H9 (cell line): ENCODE data around the gene KCNIP4. TPM values are rescaled to one million over a fixed set of nuclear protein-coding genes. Genes with fewer than 3 reads are reported as not detected.

Source experiments
- DNase-seq: peaks from one replicate; pipeline ENCODE4 v3.0.0-alpha.2; 2017
- H2AFZ ChIP-seq: one replicate; pipeline ENCODE4 v1.6.1; 2013; ENCODE audit warnings: mild to moderate bottlenecking, low read length, control low read depth, moderate library complexity
- H2AK5ac ChIP-seq: 2 replicates; pipeline ENCODE4 v1.6.1; 2013; ENCODE audit warnings: low read length, control low read depth, mixed read lengths; ENCODE audit not compliant: insufficient read length
- H2BK120ac ChIP-seq: one replicate; pipeline ENCODE4 v1.6.1; 2013; ENCODE audit warnings: low read depth, mild to moderate bottlenecking, low read length, control low read depth, inconsistent platforms; ENCODE audit not compliant: poor library complexity, severe bottlenecking
- H2BK12ac ChIP-seq: 2 replicates; pipeline ENCODE4 v1.6.1; 2013; ENCODE audit warnings: low read length, control low read depth, mixed read lengths, low read depth; ENCODE audit not compliant: insufficient read length
- H2BK15ac ChIP-seq: 2 replicates; pipeline ENCODE4 v1.6.1; 2013; ENCODE audit warnings: low read depth, low read length, control low read depth
- H2BK20ac ChIP-seq: one replicate; pipeline ENCODE4 v1.6.1; 2013; ENCODE audit warnings: low read depth, mild to moderate bottlenecking, low read length, control low read depth, inconsistent platforms; ENCODE audit not compliant: poor library complexity, severe bottlenecking
- H2BK5ac ChIP-seq: 2 replicates; pipeline ENCODE4 v1.6.1; 2013; ENCODE audit warnings: low read length, control low read depth, mixed read lengths; ENCODE audit not compliant: insufficient read length
- H3K14ac ChIP-seq: 2 replicates; pipeline ENCODE4 v1.6.1; 2013; ENCODE audit warnings: low read length, control low read depth; ENCODE audit not compliant: insufficient read depth
- H3K18ac ChIP-seq: 2 replicates; pipeline ENCODE4 v1.6.1; 2013; ENCODE audit warnings: low read depth, mild to moderate bottlenecking, mixed read lengths, low read length, control low read depth; ENCODE audit not compliant: insufficient read length
- H3K23ac ChIP-seq: 2 replicates; pipeline ENCODE4 v1.6.1; 2013; ENCODE audit warnings: low read length, control low read depth, mixed read lengths, low read depth; ENCODE audit not compliant: insufficient read length
- H3K23me2 ChIP-seq: 2 replicates; pipeline ENCODE4 v1.6.1; 2013; ENCODE audit warnings: low read depth, mild to moderate bottlenecking, mixed read lengths, low read length, control low read depth; ENCODE audit not compliant: insufficient read length, poor library complexity, severe bottlenecking
- H3K27ac ChIP-seq: 2 replicates; pipeline ENCODE4 v1.5.1; 2013; ENCODE audit warnings: low read length, control low read depth, mixed read lengths, low read depth; ENCODE audit not compliant: insufficient read length
- H3K27me3 ChIP-seq: 2 replicates; pipeline ENCODE4 v1.6.1; 2013; ENCODE audit warnings: low read length, control low read depth, inconsistent platforms; ENCODE audit not compliant: insufficient read depth
- H3K4ac ChIP-seq: 2 replicates; pipeline ENCODE4 v1.6.1; 2013; ENCODE audit warnings: low read depth, mild to moderate bottlenecking, control low read depth, inconsistent platforms, low read length, moderate library complexity
- H3K4me1 ChIP-seq: 2 replicates; pipeline ENCODE4 v1.6.1; 2013; ENCODE audit warnings: low read length, control low read depth, inconsistent platforms; ENCODE audit not compliant: insufficient read depth
- H3K4me2 ChIP-seq: 2 replicates; pipeline ENCODE4 v1.6.1; 2013; ENCODE audit warnings: low read length, control low read depth, mixed read lengths; ENCODE audit not compliant: insufficient read length, insufficient read depth
- H3K56ac ChIP-seq: 2 replicates; pipeline ENCODE4 v1.6.1; 2013; ENCODE audit warnings: low read depth, mild to moderate bottlenecking, mixed read lengths, low read length, control low read depth; ENCODE audit not compliant: insufficient read length
- H3K79me1 ChIP-seq: 2 replicates; pipeline ENCODE4 v1.6.1; 2013; ENCODE audit warnings: low read depth, mild to moderate bottlenecking, moderate library complexity, low read length, control low read depth, inconsistent platforms; ENCODE audit not compliant: insufficient read depth, poor library complexity, severe bottlenecking
- H3K79me2 ChIP-seq: 2 replicates; pipeline ENCODE4 v1.6.1; 2013; ENCODE audit warnings: low read length, control low read depth, inconsistent platforms; ENCODE audit not compliant: insufficient read depth
- H3K9ac ChIP-seq: 2 replicates; pipeline ENCODE4 v1.6.1; 2013; ENCODE audit warnings: low read length, control low read depth, mixed read lengths; ENCODE audit not compliant: insufficient read length; ENCODE audit errors: extremely low read depth
- H3K9me3 ChIP-seq: one replicate; pipeline ENCODE4 v1.6.1; 2013; ENCODE audit warnings: low read depth, low read length, inconsistent platforms; ENCODE audit not compliant: control insufficient read depth
- H3T11ph ChIP-seq: one replicate; pipeline ENCODE4 v1.6.1; 2013; ENCODE audit warnings: mild to moderate bottlenecking, low read length, control low read depth, inconsistent platforms
- H4K20me1 ChIP-seq: one replicate; pipeline ENCODE4 v1.6.1; 2013; ENCODE audit not compliant: control insufficient read depth, insufficient read length, insufficient read depth
- H4K5ac ChIP-seq: 2 replicates; pipeline ENCODE4 v1.6.1; 2013; ENCODE audit warnings: low read depth, mild to moderate bottlenecking, mixed read lengths, low read length, control low read depth; ENCODE audit not compliant: insufficient read length
- H4K8ac ChIP-seq: replicated peaks from 2 replicates; pipeline ENCODE4 v1.6.1; 2013; ENCODE audit warnings: low read length, control low read depth, mixed read lengths, low read depth; ENCODE audit not compliant: insufficient read length
- H4K91ac ChIP-seq: 2 replicates; pipeline ENCODE4 v1.6.1; 2013; ENCODE audit warnings: low read depth, mild to moderate bottlenecking, moderate library complexity, mixed read lengths, low read length, control low read depth; ENCODE audit not compliant: insufficient read length
- H3K27ac Mint-ChIP-seq, 3 experiments: 2 replicates in 2 of 3; 3 replicates in 1 of 3; pipeline ENCODE4 v1.8.0; 2020 to 2021; ENCODE audit warnings: mixed read lengths in 3 of 3, mild to moderate bottlenecking in 1 of 3, moderate library complexity in 1 of 3
- H3K27me3 Mint-ChIP-seq: 2 replicates; pipeline ENCODE4 v1.8.0; 2021; ENCODE audit warnings: low read depth, mild to moderate bottlenecking, moderate library complexity, mixed read lengths
- H3K36me3 Mint-ChIP-seq, 3 experiments: 2 replicates in 2 of 3; 3 replicates in 1 of 3; pipeline ENCODE4 v1.8.0; 2020 to 2021; ENCODE audit warnings: low read depth in 3 of 3, mixed read lengths in 3 of 3; ENCODE audit not compliant: insufficient read depth in 1 of 3
- H3K4me1 Mint-ChIP-seq, 2 experiments: 2 replicates each; pipeline ENCODE4 v1.8.0; 2020; ENCODE audit warnings: mixed read lengths in 2 of 2
- H3K4me3 Mint-ChIP-seq, 2 experiments: 2 replicates in 1 of 2; 3 replicates in 1 of 2; pipeline ENCODE4 v1.8.0; 2020 to 2021; ENCODE audit warnings: mild to moderate bottlenecking in 2 of 2, mixed read lengths in 2 of 2, moderate library complexity in 1 of 2
- H3K9me3 Mint-ChIP-seq, 2 experiments: 2 replicates in 1 of 2; 3 replicates in 1 of 2; pipeline ENCODE4 v1.8.0; 2020; ENCODE audit warnings: mild to moderate bottlenecking in 2 of 2, mixed read lengths in 2 of 2, moderate library complexity in 1 of 2
- WGBS: extraction: QIAGEN DNeasy Blood & Tissue Kit; methylation state at CpG from one replicate; pipeline ENCODE4 v1.1.7; 2013; ENCODE audit warnings: missing lambda C conversion rate, low lambda C conversion rate, mixed read lengths; ENCODE audit not compliant: insufficient read length; ENCODE audit errors: extremely low coverage; 5-methylcytosine and 5-hydroxymethylcytosine counted together
- total RNA-seq: library from RNA; stranded (reverse); gene quantifications from 2 replicates; pipeline ENCODE4 v1.2.1, GENCODE V29; 2021
- TF ChIP-seq, protein P1 (sequence below): fragments of 200-600 bp; sonication (generic); conservative IDR thresholded peaks from 3 replicates; pipeline ENCODE4 v1.8.0; 2021; ENCODE audit warnings: antibody characterized with exemption, mild to moderate bottlenecking

KCNIP4 gene
- total RNA-seq, 1 experiment from 2014 or later = not detected

DNA sequence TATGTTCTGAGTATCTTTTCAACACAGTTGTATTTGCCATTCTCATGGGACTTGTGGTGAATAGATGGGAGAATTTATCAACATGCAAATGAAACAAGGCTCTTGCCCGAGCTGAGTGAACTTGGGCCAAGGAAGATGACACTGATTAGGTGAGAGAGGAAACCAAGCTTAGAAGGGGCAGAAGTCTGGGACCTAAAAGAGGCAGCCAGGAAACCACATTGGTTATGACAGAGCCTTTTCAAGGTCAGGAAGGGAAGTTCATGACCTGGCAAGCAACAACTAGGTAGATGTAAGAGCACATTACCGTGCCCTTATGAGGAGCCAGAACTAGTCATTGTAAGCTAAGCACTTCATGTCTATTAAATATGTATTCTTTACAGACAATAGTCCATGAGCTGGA is 658.0 kb downstream of the KCNIP4 start:
- no peaks in the 10 kb centered on the region; a peak in 1 of 4 replicates for H3K4me1 Mint-ChIP-seq
- Histone ChIP-seq H2BK120ac (no peak overlapping the region), H2BK15ac (no peak overlapping the region), H4K20me1 (no peaks in the 10 kb centered on the region), H3K79me1 (no peaks in the 10 kb centered on the region), H2BK12ac (no peak overlapping the region), H3K4ac (no peak overlapping the region), H2BK5ac (no peak overlapping the region), H3K9ac (no peak overlapping the region), H4K91ac (no peak overlapping the region), H3K27me3 (no peaks in the 10 kb centered on the region), H2AFZ (no peak overlapping the region), H3K4me2 (no peak overlapping the region), H3K14ac (no peak overlapping the region), H3K23ac (no peak overlapping the region), H3K18ac (no peak overlapping the region), H4K5ac (no peak overlapping the region), H2AK5ac (no peak overlapping the region), H3K27ac (no peak overlapping the region), H2BK20ac (no peak overlapping the region), H3K79me2 (no peaks in the 10 kb centered on the region), H3K9me3 (no peaks in the 10 kb centered on the region), H3K23me2 (no peaks in the 10 kb centered on the region), H3K4me1 (no peaks in the 10 kb centered on the region; the same call in 1 of the 2 replicates), H3K56ac (no peak overlapping the region), H4K8ac (no peak overlapping the region), H3T11ph (no peak overlapping the region)
- no peaks in the 10 kb centered on the region for H3K36me3 Mint-ChIP-seq
- H3K27ac Mint-ChIP-seq = no peak overlapping the region
- H3K27me3 Mint-ChIP-seq = no peaks in the 10 kb centered on the region
- H3K4me3 Mint-ChIP-seq = no peak overlapping the region
- no peak for DNase-seq
- no CpG with 5 or more reads among the region's 2 CpGs for WGBS
- no peaks in the 10 kb centered on the region for H3K9me3 Mint-ChIP-seq
- TF ChIP-seq, protein P1, sequence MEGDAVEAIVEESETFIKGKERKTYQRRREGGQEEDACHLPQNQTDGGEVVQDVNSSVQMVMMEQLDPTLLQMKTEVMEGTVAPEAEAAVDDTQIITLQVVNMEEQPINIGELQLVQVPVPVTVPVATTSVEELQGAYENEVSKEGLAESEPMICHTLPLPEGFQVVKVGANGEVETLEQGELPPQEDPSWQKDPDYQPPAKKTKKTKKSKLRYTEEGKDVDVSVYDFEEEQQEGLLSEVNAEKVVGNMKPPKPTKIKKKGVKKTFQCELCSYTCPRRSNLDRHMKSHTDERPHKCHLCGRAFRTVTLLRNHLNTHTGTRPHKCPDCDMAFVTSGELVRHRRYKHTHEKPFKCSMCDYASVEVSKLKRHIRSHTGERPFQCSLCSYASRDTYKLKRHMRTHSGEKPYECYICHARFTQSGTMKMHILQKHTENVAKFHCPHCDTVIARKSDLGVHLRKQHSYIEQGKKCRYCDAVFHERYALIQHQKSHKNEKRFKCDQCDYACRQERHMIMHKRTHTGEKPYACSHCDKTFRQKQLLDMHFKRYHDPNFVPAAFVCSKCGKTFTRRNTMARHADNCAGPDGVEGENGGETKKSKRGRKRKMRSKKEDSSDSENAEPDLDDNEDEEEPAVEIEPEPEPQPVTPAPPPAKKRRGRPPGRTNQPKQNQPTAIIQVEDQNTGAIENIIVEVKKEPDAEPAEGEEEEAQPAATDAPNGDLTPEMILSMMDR = no peak
